HEK293 (cell line): ENCODE data around the gene WDR72.

Experiments used
- CTCF ChIA-PET: fragments of 350-600 bp; formaldehyde crosslinking; extraction: SDS; loops from one replicate; lab custom pipeline; 2021; ENCODE audit warnings: antibody characterized with exemption; lab: Yijun Ruan, JAX
- POLR2A ChIA-PET: fragments of 300-600 bp; formaldehyde crosslinking; extraction: SDS; loops from one replicate; lab custom pipeline; 2020; ENCODE audit warnings: antibody characterized with exemption, inconsistent platforms; lab: Yijun Ruan, JAX
- H3K27ac ChIP-seq: fragments of 200-500 bp; sonication (Bioruptor generic); 2 replicates; pipeline ENCODE4 v1.5.1; 2014; ENCODE audit warnings: low read depth, low read length, control low read depth, inconsistent platforms; ENCODE audit errors: extremely low read depth
- H3K36me3 ChIP-seq, 2 experiments: fragments of 200-500 bp in 1 of 2; sonication (Bioruptor generic) in 1 of 2; 1 replicate in 1 of 2; 2 replicates in 1 of 2; pipeline ENCODE4 v1.5.1; 2014 to 2017; ENCODE audit warnings: inconsistent platforms in 2 of 2, low read length in 2 of 2; ENCODE audit not compliant: control insufficient read depth in 2 of 2, insufficient read depth in 1 of 2
- H3K4me1 ChIP-seq: fragments of 200-500 bp; sonication (Bioruptor generic); 2 replicates; pipeline ENCODE4 v1.5.1; 2014; ENCODE audit warnings: mild to moderate bottlenecking, low read length, inconsistent platforms; ENCODE audit not compliant: control insufficient read depth, insufficient read depth
- H3K4me3 ChIP-seq: 2 replicates; pipeline ENCODE4 v1.5.1; 2011; ENCODE audit warnings: low read depth, mild to moderate bottlenecking, control low read depth, low read length, moderate library complexity
- H3K9me3 ChIP-seq: fragments of 200-500 bp; sonication (Bioruptor generic); 2 replicates; pipeline ENCODE4 v1.5.1; 2014; ENCODE audit warnings: low read depth, low read length, inconsistent platforms; ENCODE audit not compliant: control insufficient read depth, insufficient read depth
- KLF8 ChIP-seq: fragments of 450-650 bp; formaldehyde crosslinking; IDR thresholded peaks from 2 replicates; pipeline ENCODE4 v1.5.1; 2016; ENCODE audit warnings: missing biosample characterization, missing genetic modification characterization
- MYNN ChIP-seq: fragments of 450-650 bp; formaldehyde crosslinking; IDR thresholded peaks from 2 replicates; pipeline ENCODE4 v1.5.1; 2016; ENCODE audit warnings: missing biosample characterization, missing genetic modification characterization, borderline replicate concordance
- OSR2 ChIP-seq: fragments of 450-650 bp; formaldehyde crosslinking; IDR thresholded peaks from 2 replicates; pipeline ENCODE4 v1.5.1; 2016; ENCODE audit warnings: missing biosample characterization, missing genetic modification characterization
- SCRT2 ChIP-seq: fragments of 450-650 bp; formaldehyde crosslinking; IDR thresholded peaks from 2 replicates; pipeline ENCODE4 v1.5.1; 2016; ENCODE audit warnings: missing biosample characterization, missing genetic modification characterization
- SETDB1 ChIP-seq: IDR thresholded peaks from one replicate; pipeline ENCODE4 v1.6.1; 2017; ENCODE audit warnings: mild to moderate bottlenecking, low read length, moderate library complexity, mixed read lengths; ENCODE audit not compliant: insufficient read length
- ZFP41 ChIP-seq: fragments of 450-650 bp; formaldehyde crosslinking; IDR thresholded peaks from 2 replicates; pipeline ENCODE4 v1.5.1; 2016; ENCODE audit warnings: missing biosample characterization, missing genetic modification characterization, borderline replicate concordance
- ZIC2 ChIP-seq: fragments of 450-650 bp; formaldehyde crosslinking; IDR thresholded peaks from 2 replicates; pipeline ENCODE4 v1.5.1; 2016; ENCODE audit warnings: missing biosample characterization, missing genetic modification characterization
- ZNF155 ChIP-seq: fragments of 450-650 bp; formaldehyde crosslinking; IDR thresholded peaks from 2 replicates; pipeline ENCODE4 v1.5.1; 2016; ENCODE audit warnings: missing biosample characterization, missing genetic modification characterization
- ZNF174 ChIP-seq: fragments of 450-650 bp; formaldehyde crosslinking; IDR thresholded peaks from 2 replicates; pipeline ENCODE4 v1.5.0; 2017; ENCODE audit warnings: missing biosample characterization, mild to moderate bottlenecking, missing genetic modification characterization
- ZNF239 ChIP-seq: fragments of 450-650 bp; formaldehyde crosslinking; IDR thresholded peaks from 2 replicates; pipeline ENCODE4 v1.5.1; 2016; ENCODE audit warnings: missing biosample characterization, missing genetic modification characterization
- ZNF311 ChIP-seq: fragments of 450-650 bp; formaldehyde crosslinking; IDR thresholded peaks from 2 replicates; pipeline ENCODE4 v1.5.1; 2017; ENCODE audit warnings: missing biosample characterization, missing genetic modification characterization, borderline replicate concordance
- ZNF473 ChIP-seq: fragments of 450-650 bp; formaldehyde crosslinking; IDR thresholded peaks from 2 replicates; pipeline ENCODE4 v1.5.1; 2017; ENCODE audit warnings: missing biosample characterization, missing genetic modification characterization
- ZNF48 ChIP-seq: fragments of 450-650 bp; formaldehyde crosslinking; IDR thresholded peaks from 2 replicates; pipeline ENCODE4 v1.5.1; 2016; ENCODE audit warnings: missing biosample characterization, missing genetic modification characterization
- ZNF560 ChIP-seq: fragments of 450-650 bp; formaldehyde crosslinking; IDR thresholded peaks from 2 replicates; pipeline ENCODE4 v1.5.1; 2017; ENCODE audit warnings: missing biosample characterization, missing genetic modification characterization, borderline replicate concordance
- ZNF561 ChIP-seq: fragments of 450-650 bp; IDR thresholded peaks from 2 replicates; pipeline ENCODE4 v1.5.1; 2018; ENCODE audit warnings: missing biosample characterization, missing genetic modification characterization, borderline replicate concordance
- ZNF600 ChIP-seq: fragments of 450-650 bp; formaldehyde crosslinking; IDR thresholded peaks from 2 replicates; pipeline ENCODE4 v1.5.1; 2016; ENCODE audit warnings: missing biosample characterization, missing genetic modification characterization
- ZNF621 ChIP-seq: fragments of 450-650 bp; formaldehyde crosslinking; IDR thresholded peaks from 2 replicates; pipeline ENCODE4 v1.5.1; 2017; ENCODE audit warnings: missing biosample characterization, missing genetic modification characterization
- ZNF658 ChIP-seq: fragments of 450-650 bp; formaldehyde crosslinking; IDR thresholded peaks from 2 replicates; pipeline ENCODE4; 2016; ENCODE audit warnings: missing biosample characterization, missing genetic modification characterization
- TF ChIP-seq, protein P1 (sequence below): fragments of 450-650 bp; formaldehyde crosslinking; IDR thresholded peaks from 2 replicates; pipeline ENCODE4 v1.5.1; 2016; ENCODE audit warnings: missing biosample characterization, missing genetic modification characterization
- TF ChIP-seq, protein P2 (sequence below): fragments of 450-650 bp; formaldehyde crosslinking; IDR thresholded peaks from 2 replicates; pipeline ENCODE4 v1.5.1; 2016; ENCODE audit warnings: missing biosample characterization, missing genetic modification characterization
- TF ChIP-seq, protein P3 (sequence below): fragments of 450-650 bp; formaldehyde crosslinking; IDR thresholded peaks from 2 replicates; pipeline ENCODE4; 2016; ENCODE audit warnings: missing biosample characterization, missing genetic modification characterization
- TF ChIP-seq, protein P4 (sequence below): fragments of 450-650 bp; formaldehyde crosslinking; IDR thresholded peaks from 2 replicates; pipeline ENCODE4 v1.5.1; 2016; ENCODE audit warnings: missing biosample characterization, missing genetic modification characterization
- TF ChIP-seq, protein P5 (sequence below): fragments of 450-650 bp; formaldehyde crosslinking; IDR thresholded peaks from 2 replicates; pipeline ENCODE4 v1.5.1; 2016; ENCODE audit warnings: missing biosample characterization, missing genetic modification characterization

WDR72 gene

DNA sequence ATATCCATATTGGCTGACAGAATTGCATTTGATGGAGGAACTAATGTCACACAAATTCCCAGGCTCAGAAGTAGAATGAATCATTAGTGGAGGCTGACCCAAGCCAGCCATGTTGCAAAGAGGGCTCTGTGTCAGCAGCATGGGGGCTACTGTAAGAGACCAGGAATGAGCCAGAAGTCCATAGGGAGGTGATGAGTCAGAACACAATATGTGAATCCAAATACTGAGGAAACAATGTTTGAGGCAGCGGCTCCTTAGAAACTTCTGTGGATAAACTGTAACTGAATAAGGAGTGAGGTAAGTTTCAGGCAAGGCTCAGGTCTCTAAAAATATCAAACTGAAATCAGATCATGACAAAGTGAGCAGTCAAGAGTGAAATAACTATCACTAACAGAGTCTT is 170.7 kb downstream of the WDR72 start:
- no peaks in the 10 kb centered on the region for H3K4me1 ChIP-seq
- no peak overlapping the region for H3K27ac ChIP-seq
- ChIA-PET POLR2A (no interaction called here), CTCF (no interaction called here)
- no peak for TF ChIP-seq ZNF600
- TF ChIP-seq, protein P1, sequence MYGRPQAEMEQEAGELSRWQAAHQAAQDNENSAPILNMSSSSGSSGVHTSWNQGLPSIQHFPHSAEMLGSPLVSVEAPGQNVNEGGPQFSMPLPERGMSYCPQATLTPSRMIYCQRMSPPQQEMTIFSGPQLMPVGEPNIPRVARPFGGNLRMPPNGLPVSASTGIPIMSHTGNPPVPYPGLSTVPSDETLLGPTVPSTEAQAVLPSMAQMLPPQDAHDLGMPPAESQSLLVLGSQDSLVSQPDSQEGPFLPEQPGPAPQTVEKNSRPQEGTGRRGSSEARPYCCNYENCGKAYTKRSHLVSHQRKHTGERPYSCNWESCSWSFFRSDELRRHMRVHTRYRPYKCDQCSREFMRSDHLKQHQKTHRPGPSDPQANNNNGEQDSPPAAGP (tag by site-specific recombination): no peak
- no peak for TF ChIP-seq SCRT2
- TF ChIP-seq OSR2 (tag by site-specific recombination): no peak
- TF ChIP-seq ZNF473 (tag by site-specific recombination): no peak
- no peak for TF ChIP-seq ZNF239 (tag by site-specific recombination)
- TF ChIP-seq MYNN: no peak
- no peak for TF ChIP-seq ZFP41 (tag by site-specific recombination)
- no peaks in the 10 kb centered on the region for H3K36me3 ChIP-seq
- no peak overlapping the region for H3K4me3 ChIP-seq
- H3K9me3 ChIP-seq: no peaks in the 10 kb centered on the region

DNA sequence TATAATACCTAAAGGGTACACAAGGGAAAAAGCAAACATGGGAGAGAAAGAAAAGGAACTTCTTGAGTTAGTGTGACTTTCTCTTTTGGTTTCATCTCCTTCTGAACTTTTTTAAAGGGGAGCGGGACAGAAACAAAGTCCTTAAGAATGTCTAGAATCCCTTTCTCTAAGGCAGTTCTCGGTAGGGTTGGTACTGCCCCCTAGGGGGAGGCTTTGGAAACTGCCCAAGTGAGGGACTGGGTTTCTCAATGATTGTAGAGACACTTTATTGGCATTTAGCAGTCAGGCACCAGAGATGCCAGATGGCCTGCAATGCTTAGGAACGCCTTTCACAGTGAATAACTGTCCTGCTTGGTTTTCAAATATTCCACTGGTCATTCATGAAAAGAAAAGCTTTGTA is 172.7 kb downstream of the WDR72 start:
- Histone ChIP-seq H3K36me3 (no peaks in the 10 kb centered on the region), H3K9me3 (no peaks in the 10 kb centered on the region), H3K4me3 (no peak overlapping the region), H3K4me1 (no peaks in the 10 kb centered on the region), H3K27ac (no peak overlapping the region)
- POLR2A ChIA-PET: no interaction called here
- CTCF ChIA-PET: interaction anchor here (0.6 to 1.3 kb wide), 4 partner anchors 15 to 526 kb away, joined by 3 to 5 read pairs (median 3); no protein-coding TSS in a partner anchor
- TF ChIP-seq ZNF561 (tag by site-specific recombination) (no peak), ZNF658 (tag by site-specific recombination) (no peak), OSR2 (tag by site-specific recombination) (no peak), ZNF560 (tag by site-specific recombination) (no peak), ZIC2 (tag by site-specific recombination) (no peak), KLF8 (tag by site-specific recombination) (no peak), ZNF155 (no peak), ZNF174 (no peak), ZNF311 (tag by site-specific recombination) (no peak), SETDB1 (no peak), ZNF48 (tag by site-specific recombination) (no peak), ZNF621 (tag by site-specific recombination) (no peak)
- TF ChIP-seq, protein P2, sequence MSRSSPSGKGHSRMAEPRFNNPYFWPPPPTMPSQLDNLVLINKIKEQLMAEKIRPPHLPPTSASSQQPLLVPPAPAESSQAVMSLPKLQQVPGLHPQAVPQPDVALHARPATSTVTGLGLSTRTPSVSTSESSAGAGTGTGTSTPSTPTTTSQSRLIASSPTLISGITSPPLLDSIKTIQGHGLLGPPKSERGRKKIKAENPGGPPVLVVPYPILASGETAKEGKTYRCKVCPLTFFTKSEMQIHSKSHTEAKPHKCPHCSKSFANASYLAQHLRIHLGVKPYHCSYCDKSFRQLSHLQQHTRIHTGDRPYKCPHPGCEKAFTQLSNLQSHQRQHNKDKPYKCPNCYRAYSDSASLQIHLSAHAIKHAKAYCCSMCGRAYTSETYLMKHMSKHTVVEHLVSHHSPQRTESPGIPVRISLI (tag by site-specific recombination): no peak
- TF ChIP-seq, protein P3, sequence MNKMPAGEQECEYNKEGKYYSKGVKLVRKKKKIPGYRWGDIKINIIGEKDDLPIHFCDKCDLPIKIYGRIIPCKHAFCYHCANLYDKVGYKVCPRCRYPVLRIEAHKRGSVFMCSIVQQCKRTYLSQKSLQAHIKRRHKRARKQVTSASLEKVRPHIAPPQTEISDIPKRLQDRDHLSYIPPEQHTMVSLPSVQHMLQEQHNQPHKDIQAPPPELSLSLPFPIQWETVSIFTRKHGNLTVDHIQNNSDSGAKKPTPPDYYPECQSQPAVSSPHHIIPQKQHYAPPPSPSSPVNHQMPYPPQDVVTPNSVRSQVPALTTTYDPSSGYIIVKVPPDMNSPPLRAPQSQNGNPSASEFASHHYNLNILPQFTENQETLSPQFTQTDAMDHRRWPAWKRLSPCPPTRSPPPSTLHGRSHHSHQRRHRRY (tag by site-specific recombination): no peak
- TF ChIP-seq, protein P4, sequence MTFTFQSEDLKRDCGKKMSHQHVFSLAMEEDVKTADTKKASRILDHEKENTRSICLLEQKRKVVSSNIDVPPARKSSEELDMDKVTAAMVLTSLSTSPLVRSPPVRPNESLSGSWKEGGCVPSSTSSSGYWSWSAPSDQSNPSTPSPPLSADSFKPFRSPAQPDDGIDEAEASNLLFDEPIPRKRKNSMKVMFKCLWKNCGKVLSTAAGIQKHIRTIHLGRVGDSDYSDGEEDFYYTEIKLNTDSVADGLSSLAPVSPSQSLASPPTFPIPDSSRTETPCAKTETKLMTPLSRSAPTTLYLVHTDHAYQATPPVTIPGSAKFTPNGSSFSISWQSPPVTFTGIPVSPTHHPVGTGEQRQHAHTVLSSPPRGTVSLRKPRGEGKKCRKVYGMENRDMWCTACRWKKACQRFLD (tag by site-specific recombination): no peak
- TF ChIP-seq, protein P5, sequence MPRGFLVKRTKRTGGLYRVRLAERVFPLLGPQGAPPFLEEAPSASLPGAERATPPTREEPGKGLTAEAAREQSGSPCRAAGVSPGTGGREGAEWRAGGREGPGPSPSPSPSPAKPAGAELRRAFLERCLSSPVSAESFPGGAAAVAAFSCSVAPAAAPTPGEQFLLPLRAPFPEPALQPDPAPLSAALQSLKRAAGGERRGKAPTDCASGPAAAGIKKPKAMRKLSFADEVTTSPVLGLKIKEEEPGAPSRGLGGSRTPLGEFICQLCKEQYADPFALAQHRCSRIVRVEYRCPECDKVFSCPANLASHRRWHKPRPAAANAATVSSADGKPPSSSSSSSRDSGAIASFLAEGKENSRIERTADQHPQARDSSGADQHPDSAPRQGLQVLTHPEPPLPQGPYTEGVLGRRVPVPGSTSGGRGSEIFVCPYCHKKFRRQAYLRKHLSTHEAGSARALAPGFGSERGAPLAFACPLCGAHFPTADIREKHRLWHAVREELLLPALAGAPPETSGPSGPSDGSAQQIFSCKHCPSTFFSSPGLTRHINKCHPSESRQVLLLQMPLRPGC (tag by site-specific recombination): no peak
